Measurements from ENCODE around the gene ADCYAP1. TPM values are rescaled to one million over a fixed set of nuclear protein-coding genes. Genes with fewer than 3 reads are reported as not detected.
"Not testable (repeated sequence)": the region's sequence is repeated elsewhere in the genome, so short reads cannot be mapped to it uniquely, and the experiment has no call there.

The ADCYAP1 gene
- total RNA-seq, 2 experiments from 2014 or later = not detected

- no peak for DNase-seq
- H3K9me3 ChIP-seq (ENCODE audit: control insufficient read depth in 1 of 2, insufficient read depth in 1 of 2, low read length in 2 of 2) = no peaks in the 10 kb centered on the region
- no peaks in the 10 kb centered on the region for H3K9me3 Mint-ChIP-seq
- peaks cover 3 to 10% of the 10 kb centered on the region in 2 experiments for H3K27me3 ChIP-seq (ENCODE audit: control insufficient read depth in 1 of 2, insufficient read depth in 2 of 2, low read length in 2 of 2)
- ChIA-PET CTCF (interaction anchor here (0.7 to 1.6 kb wide), 2 partner anchors 94 to 719 kb away, joined by 3 read pairs; no protein-coding TSS in a partner anchor), POLR2A (no interaction called here)
- H3K27me3 Mint-ChIP-seq = peaks cover 52% of the 10 kb centered on the region
- H3K36me3 ChIP-seq (ENCODE audit: insufficient read depth, low read length) = no peaks in the 10 kb centered on the region
- no peak overlapping the region for H3K4me3 ChIP-seq (ENCODE audit: low read length)
- TF ChIP-seq CTCF (IDR thresholded peaks at IDR 0.05) = no peak
- peaks cover 4% of the 10 kb centered on the region for H3K4me1 ChIP-seq (ENCODE audit: insufficient read depth, low read length)
- intact Hi-C loops (cut with DNase I, micrococcal nuclease) = no loop called here
- H3K4me1 Mint-ChIP-seq (ENCODE audit: low read depth) = peaks cover 7% of the 10 kb centered on the region
- no peaks in the 10 kb centered on the region for H3K36me3 Mint-ChIP-seq (ENCODE audit: low read depth)
- H3K27ac Mint-ChIP-seq = no peak overlapping the region
- no peak for ATAC-seq (ENCODE audit: poor library complexity)
- no peak overlapping the region for H3K4me3 Mint-ChIP-seq
- H3K27ac ChIP-seq (ENCODE audit: low read depth in 1 of 2, low read length in 2 of 2) = no peak overlapping the region
These were observed 37.4 kb upstream of the ADCYAP1 start for GRCh38 chr18:867257-867656.

DNA sequence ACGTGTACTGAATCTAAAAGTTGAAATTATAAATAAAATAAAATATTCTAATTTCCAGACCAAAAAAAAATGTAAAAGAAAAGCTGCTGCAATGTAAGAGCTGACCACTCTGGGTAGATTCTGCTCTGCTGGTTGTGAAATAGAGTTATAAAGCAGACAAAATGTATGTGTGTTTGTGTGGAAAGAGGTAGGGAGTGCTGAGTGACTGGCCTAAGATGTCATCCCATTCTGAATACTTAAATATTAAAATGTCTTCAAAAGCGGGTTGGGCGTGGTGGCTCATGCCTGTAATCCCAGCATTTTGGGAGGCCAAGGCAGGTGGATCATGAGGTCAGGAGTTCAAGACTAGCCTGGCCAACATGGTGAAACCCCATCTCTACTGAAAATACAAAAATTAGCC lies 31.2 kb upstream of the ADCYAP1 start:
- CTCF ChIA-PET = interaction anchor here (1.6 kb wide), 1 partner anchor 10 kb away, joined by 3 read pairs; no protein-coding TSS in a partner anchor
- H3K4me1 Mint-ChIP-seq (ENCODE audit: low read depth); H3K4me1 ChIP-seq (ENCODE audit: insufficient read depth, low read length); H3K9me3 ChIP-seq (ENCODE audit: control insufficient read depth in 1 of 2, insufficient read depth in 1 of 2, low read length in 2 of 2); DNase-seq; intact Hi-C loops (cut with DNase I, micrococcal nuclease); H3K9me3 Mint-ChIP-seq; H3K36me3 ChIP-seq (ENCODE audit: insufficient read depth, low read length); H3K27ac ChIP-seq (ENCODE audit: low read depth in 1 of 2, low read length in 2 of 2); H3K27me3 ChIP-seq (ENCODE audit: control insufficient read depth in 1 of 2, insufficient read depth in 2 of 2, low read length in 2 of 2); H3K36me3 Mint-ChIP-seq (ENCODE audit: low read depth); H3K27ac Mint-ChIP-seq; ATAC-seq (ENCODE audit: poor library complexity); POLR2A ChIA-PET: not testable (repeated sequence)
- Mint-ChIP-seq H3K4me3 (peak overlapping the region; percentile 67), H3K27me3 (peaks cover 27% of the 10 kb centered on the region)
- H3K4me3 ChIP-seq (ENCODE audit: low read length) = peak overlapping the region; percentile 19

DNA sequence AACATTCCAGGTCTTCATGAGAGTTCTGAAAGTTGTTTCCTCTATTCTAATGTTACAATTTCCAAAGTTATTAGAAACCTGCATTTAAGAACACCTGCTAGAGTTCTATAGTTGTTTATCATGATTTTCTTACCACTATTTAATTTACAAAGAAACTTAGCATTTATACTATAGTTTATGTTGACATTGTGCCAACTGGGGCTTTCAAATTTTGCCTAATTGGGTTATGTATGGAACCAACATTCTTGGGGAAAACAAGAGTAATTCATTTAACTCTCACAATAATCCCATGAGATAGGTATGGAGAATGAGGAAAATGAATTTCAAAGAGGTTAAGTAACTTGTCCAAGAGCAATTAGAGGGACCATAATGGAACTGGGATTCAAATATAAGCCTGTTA lies 28.8 kb upstream of the ADCYAP1 start:
- Histone ChIP-seq H3K27me3 (ENCODE audit: control insufficient read depth in 1 of 2, insufficient read depth in 2 of 2, low read length in 2 of 2) (no peaks in the 10 kb centered on the region), H3K36me3 (ENCODE audit: insufficient read depth, low read length) (no peaks in the 10 kb centered on the region), H3K4me1 (ENCODE audit: insufficient read depth, low read length) (peaks cover 2% of the 10 kb centered on the region), H3K27ac (ENCODE audit: low read depth in 1 of 2, low read length in 2 of 2) (no peak overlapping the region), H3K9me3 (ENCODE audit: control insufficient read depth in 1 of 2, insufficient read depth in 1 of 2, low read length in 2 of 2) (peaks cover 0 to 7% of the 10 kb centered on the region in 2 experiments), H3K4me3 (ENCODE audit: low read length) (no peak overlapping the region)
- H3K9me3 Mint-ChIP-seq = peaks cover 3% of the 10 kb centered on the region
- H3K4me3 Mint-ChIP-seq = no peak overlapping the region
- H3K36me3 Mint-ChIP-seq (ENCODE audit: low read depth) = no peaks in the 10 kb centered on the region
- no peak for DNase-seq
- H3K27ac Mint-ChIP-seq = no peak overlapping the region
- peaks cover 21% of the 10 kb centered on the region for H3K27me3 Mint-ChIP-seq
- intact Hi-C loops (cut with DNase I, micrococcal nuclease) = no loop called here
- no peak for ATAC-seq (ENCODE audit: poor library complexity)
- ChIA-PET POLR2A (interaction anchor here (0.6 kb wide), 1 partner anchor 393 kb away, joined by 3 read pairs; no protein-coding TSS in a partner anchor), CTCF (no interaction called here)
- TF ChIP-seq CTCF (IDR thresholded peaks at IDR 0.05) = no peak
- H3K4me1 Mint-ChIP-seq (ENCODE audit: low read depth) = peaks cover 8% of the 10 kb centered on the region

DNA sequence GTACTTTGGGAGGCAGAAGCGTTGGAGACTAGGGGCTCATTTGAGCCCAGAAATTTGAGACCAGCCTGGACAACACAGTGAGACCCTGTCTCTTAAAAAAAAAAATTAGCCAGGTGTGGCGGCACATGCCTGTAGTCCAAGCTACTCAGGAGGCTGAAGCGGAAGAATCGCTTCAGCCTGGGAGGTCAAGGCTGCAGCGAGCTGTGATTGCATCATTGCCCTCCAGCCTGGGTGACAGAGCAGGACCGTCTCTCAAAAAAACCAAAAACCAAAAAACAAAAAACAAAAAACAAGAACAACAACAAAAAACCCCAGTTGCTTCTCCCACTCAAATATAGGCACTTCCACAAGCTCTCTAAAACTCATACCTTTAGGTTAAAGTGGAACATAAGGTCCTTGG lies 27.4 kb upstream of the ADCYAP1 start:
- Mint-ChIP-seq H3K9me3 (peaks cover 3% of the 10 kb centered on the region), H3K4me3 (no peak overlapping the region), H3K4me1 (ENCODE audit: low read depth) (peaks cover 8% of the 10 kb centered on the region), H3K27me3 (peaks cover 15% of the 10 kb centered on the region), H3K36me3 (ENCODE audit: low read depth) (no peaks in the 10 kb centered on the region), H3K27ac (no peak overlapping the region)
- no peak for ATAC-seq (ENCODE audit: poor library complexity)
- H3K4me3 ChIP-seq (ENCODE audit: low read length) = no peak overlapping the region
- POLR2A ChIA-PET = no interaction called here
- CTCF ChIA-PET = interaction anchor here (1.6 kb wide), 1 partner anchor 12 kb away, joined by 4 read pairs; no protein-coding TSS in a partner anchor
- H3K27me3 ChIP-seq (ENCODE audit: control insufficient read depth in 1 of 2, insufficient read depth in 2 of 2, low read length in 2 of 2) = no peaks in the 10 kb centered on the region
- no peak for DNase-seq
- peaks cover 2% of the 10 kb centered on the region for H3K4me1 ChIP-seq (ENCODE audit: insufficient read depth, low read length)
- H3K27ac ChIP-seq (ENCODE audit: low read depth in 1 of 2, low read length in 2 of 2) = no peak overlapping the region
- no peak for TF ChIP-seq CTCF (IDR thresholded peaks at IDR 0.05)
- H3K9me3 ChIP-seq (ENCODE audit: control insufficient read depth in 1 of 2, insufficient read depth in 1 of 2, low read length in 2 of 2) = peaks cover 0 to 7% of the 10 kb centered on the region in 2 experiments
- no peaks in the 10 kb centered on the region for H3K36me3 ChIP-seq (ENCODE audit: insufficient read depth, low read length)
- intact Hi-C loops (cut with DNase I, micrococcal nuclease) = no loop called here

All from CD4-positive, alpha-beta T cell (primary cell).